GM23248 (cell line): ENCODE measurements around the gene ELL2.

Source experiments
- EZH2 ChIP-seq: fragments of 200-600 bp; sonication (generic); IDR thresholded peaks from 2 replicates; pipeline ENCODE4 v1.6.1; 2018; ENCODE audit warnings: antibody characterized with exemption, mild to moderate bottlenecking; ENCODE audit not compliant: insufficient read depth, poor library complexity, severe bottlenecking
- EZH2phosphoT487 ChIP-seq: fragments of 200-600 bp; sonication (generic); IDR thresholded peaks from 2 replicates; pipeline ENCODE4 v1.6.1; 2018; ENCODE audit warnings: antibody characterized with exemption, moderate library complexity, mild to moderate bottlenecking, low read depth; ENCODE audit not compliant: insufficient read depth

- TF ChIP-seq EZH2phosphoT487 (no peak), EZH2 (no peak)
Measured at GRCh38 chr5:95939465-95939864, 22.2 kb downstream of the ELL2 start.
